Ascending aorta (tissue), 2 donors: ENCODE results near the gene PBLD. TPM values are rescaled to one million over a fixed set of nuclear protein-coding genes. Genes with fewer than 3 reads are reported as not detected.

Experiments
- DNase-seq, 2 donors: peaks; one replicate each; pipeline ENCODE4 v3.0.0-alpha.2; 2019; ENCODE audit warnings: low spot score in 2 of 2
- H3K27ac ChIP-seq, 2 donors: fragments of 200-600 bp; sonication (generic); one replicate each; pipeline ENCODE4 v1.5.1; 2016 to 2017; ENCODE audit warnings: mild to moderate bottlenecking in 1 of 2
- H3K27me3 ChIP-seq: fragments of 200-600 bp; sonication (generic); one replicate; pipeline ENCODE4 v1.5.1; 2017
- H3K36me3 ChIP-seq, 2 donors: fragments of 200-600 bp; sonication (generic); one replicate each; pipeline ENCODE4 v1.5.1; 2016
- H3K4me1 ChIP-seq, 2 donors: fragments of 200-600 bp; sonication (generic); one replicate each; pipeline ENCODE4 v1.5.1; 2016 to 2017; ENCODE audit warnings: mild to moderate bottlenecking in 1 of 2
- H3K4me3 ChIP-seq, 2 donors: fragments of 200-600 bp; sonication (generic); one replicate each; pipeline ENCODE4 v1.5.1; 2016 to 2017; ENCODE audit warnings: mild to moderate bottlenecking in 1 of 2
- H3K9me3 ChIP-seq, 2 donors: fragments of 200-600 bp; sonication (generic); one replicate each; pipeline ENCODE4 v1.5.1; 2016
- CTCF ChIP-seq, 3 experiments: fragments of 200-600 bp in 2 of 3; fragments of 450-650 bp in 1 of 3; sonication (generic) in 2 of 3; IDR thresholded peaks; one replicate each; pipeline ENCODE4 v1.5.1; 2016 to 2019; ENCODE audit warnings: antibody characterized with exemption in 3 of 3, mild to moderate bottlenecking in 1 of 3, moderate library complexity in 1 of 3
- intact Hi-C: fragments of 100-400 bp; cut with DNase I; formaldehyde crosslinking; loops from one replicate; pipeline ENCODE4 v1.15.1; 2023
- total RNA-seq: library from RNA; depleted of rRNA; stranded (reverse); fragments of >200 nt; gene quantifications from one replicate; pipeline ENCODE4 v1.1.0, GENCODE V29; 2016

PBLD gene
- total RNA-seq, 1 donor from 2014 or later, result 0.32 TPM

GRCh38 chr10:68346774-68347173 is 14.0 kb upstream of the PBLD start:
- H3K36me3 ChIP-seq, result peaks cover 39 to 73% of the 10 kb centered on the region in 2 donors
- intact Hi-C loops, result no loop called here

GRCh38 chr10:68345621-68346020 is 12.9 kb upstream of the PBLD start:
- intact Hi-C loops, result no loop called here

More at GRCh38 chr10:68346774-68347173, 14.0 kb upstream of the PBLD start:
- Histone ChIP-seq H3K4me3 (no peak overlapping the region), H3K9me3 (no peaks in the 10 kb centered on the region), H3K27me3 (no peaks in the 10 kb centered on the region), H3K4me1 (no peaks in the 10 kb centered on the region), H3K27ac (no peak overlapping the region)
- no peak for DNase-seq
- TF ChIP-seq CTCF (IDR thresholded peaks at IDR 0.05), result no peak

GRCh38 chr10:68342909-68343516 is 10.3 kb upstream of the PBLD start:
- Histone ChIP-seq H3K27me3 (no peaks in the 10 kb centered on the region), H3K27ac (no peak overlapping the region), H3K4me3 (no peak overlapping the region), H3K9me3 (no peaks in the 10 kb centered on the region), H3K4me1 (peaks cover 0 to 9% of the 10 kb centered on the region in 2 donors), H3K36me3 (peaks cover 54 to 88% of the 10 kb centered on the region in 2 donors)
- intact Hi-C loops, result no loop called here
- DNase-seq, result no peak
- TF ChIP-seq CTCF (IDR thresholded peaks at IDR 0.05), result no peak

More at GRCh38 chr10:68345621-68346020, 12.9 kb upstream of the PBLD start:
- Histone ChIP-seq H3K27ac (no peak overlapping the region), H3K9me3 (no peaks in the 10 kb centered on the region), H3K36me3 (peaks cover 40 to 73% of the 10 kb centered on the region in 2 donors), H3K4me3 (no peak overlapping the region), H3K27me3 (no peaks in the 10 kb centered on the region), H3K4me1 (no peaks in the 10 kb centered on the region)
- no peak for DNase-seq
- no peak for TF ChIP-seq CTCF (IDR thresholded peaks at IDR 0.05)

- peaks cover 43 to 71% of the 10 kb centered on the region in 2 donors for H3K36me3 ChIP-seq
- DNase-seq, result no peak
- H3K9me3 ChIP-seq, result no peaks in the 10 kb centered on the region
- peaks cover 4 to 20% of the 10 kb centered on the region in 2 donors for H3K4me1 ChIP-seq
- no peak for TF ChIP-seq CTCF (IDR thresholded peaks at IDR 0.05)
- intact Hi-C loops, result no loop called here
- no peak overlapping the region for H3K4me3 ChIP-seq
- H3K27ac ChIP-seq, result no peak overlapping the region
- H3K27me3 ChIP-seq, result no peaks in the 10 kb centered on the region
Measured at GRCh38 chr10:68340358-68341080, 7.8 kb upstream of the PBLD start.

GRCh38 chr10:68336754-68337351 is 4.1 kb upstream of the PBLD start:
- Histone ChIP-seq H3K27ac (no peak overlapping the region), H3K4me1 (peaks cover 4 to 20% of the 10 kb centered on the region in 2 donors), H3K27me3 (no peaks in the 10 kb centered on the region), H3K4me3 (no peak overlapping the region), H3K9me3 (no peaks in the 10 kb centered on the region), H3K36me3 (peaks cover 30 to 35% of the 10 kb centered on the region in 2 donors)
- intact Hi-C loops, result no loop called here
- no peak for TF ChIP-seq CTCF (IDR thresholded peaks at IDR 0.05)
- DNase-seq, result no peak
